NK-92 (cell line): Measurements from ENCODE around the gene ECHDC1.
"Not testable (repeated sequence)": the region's sequence is repeated elsewhere in the genome, so short reads cannot be mapped to it uniquely, and the experiment has no call there.

ENCODE experiments used
- DNase-seq: peaks from one replicate; lab custom pipeline; 2025; ENCODE audit not compliant: unreplicated experiment; lab: John Stamatoyannopoulos, UW

Gene ECHDC1

GRCh38 chr6:127342296-127342945, 988 bp downstream of the ECHDC1 start:
- DNase-seq, result no peak

DNA sequence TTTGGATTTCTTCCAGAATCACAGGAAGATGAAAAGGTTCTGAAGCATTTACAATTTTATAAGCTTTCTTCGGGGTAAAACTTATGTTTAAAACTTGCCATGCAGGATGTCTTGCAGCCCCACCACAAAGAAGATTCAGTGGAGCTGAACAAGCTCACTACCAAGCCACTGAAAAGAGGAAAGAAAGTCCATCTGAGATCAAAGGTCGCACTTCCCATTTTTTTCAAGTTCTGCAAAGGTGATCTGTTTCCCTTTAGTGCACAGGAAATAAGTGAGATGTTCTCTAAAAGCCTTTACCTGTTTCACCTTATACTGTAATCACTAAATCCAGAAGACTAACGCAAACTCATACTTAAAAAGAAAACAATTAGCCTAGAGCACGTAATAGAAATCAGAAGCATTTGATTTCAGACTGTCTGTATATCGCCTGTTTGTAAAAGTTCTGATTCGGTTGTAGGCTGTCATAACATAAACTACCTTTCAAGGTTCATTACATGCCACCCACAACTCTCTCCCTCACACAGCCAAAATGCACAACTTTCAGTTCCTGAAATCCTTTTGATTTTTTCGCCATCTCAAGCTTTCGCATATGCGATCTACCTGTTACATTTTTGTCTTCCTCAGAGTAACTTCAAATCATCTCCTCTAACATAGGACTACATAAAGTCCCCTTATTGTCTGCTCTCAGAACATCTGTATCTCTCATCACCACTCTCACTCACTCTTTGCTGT, 1.8 kb downstream of the ECHDC1 start:
- DNase-seq, result no peak

GRCh38 chr6:127340171-127340570, 3.2 kb downstream of the ECHDC1 start:
- DNase-seq, result no peak

GRCh38 chr6:127338936-127339335, 4.5 kb downstream of the ECHDC1 start:
- DNase-seq, result no peak

DNA sequence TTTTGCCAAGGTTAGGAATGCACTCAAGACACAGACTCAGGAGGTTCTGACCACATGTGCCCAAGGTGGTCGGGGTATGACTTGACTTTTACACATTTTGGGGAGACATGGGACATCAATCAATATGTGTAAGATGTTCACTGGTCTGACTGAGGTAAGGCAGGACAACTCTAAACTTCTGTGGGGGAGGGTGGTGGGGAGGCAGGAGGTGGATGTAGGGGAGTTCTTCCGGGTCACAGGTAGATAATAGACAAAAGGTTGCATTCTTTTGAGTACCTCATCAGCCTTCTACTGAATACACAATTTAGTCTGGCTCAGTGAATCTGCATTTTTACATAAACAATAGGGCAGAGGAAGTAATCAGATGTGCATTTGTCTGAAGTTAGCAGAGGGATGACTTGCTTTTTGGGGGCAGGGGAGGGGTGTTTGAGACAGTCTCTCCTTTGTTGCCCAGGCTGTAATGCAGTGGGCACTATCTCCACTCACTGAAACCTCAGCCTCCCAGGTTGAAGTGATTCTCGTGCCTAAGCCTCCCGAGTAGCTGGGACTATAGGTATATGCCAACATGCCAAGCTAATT, 10.9 kb downstream of the ECHDC1 start:
- no peak for DNase-seq

GRCh38 chr6:127331256-127331655, 12.2 kb downstream of the ECHDC1 start:
- DNase-seq, result not testable (repeated sequence)

- no peak for DNase-seq
Measured at GRCh38 chr6:127328043-127328609, 15.3 kb downstream of the ECHDC1 start.

- no peak for DNase-seq
Measured at GRCh38 chr6:127319686-127320085, 23.7 kb downstream of the ECHDC1 start.

GRCh38 chr6:127317388-127318128, 25.9 kb downstream of the ECHDC1 start:
- no peak for DNase-seq

DNA sequence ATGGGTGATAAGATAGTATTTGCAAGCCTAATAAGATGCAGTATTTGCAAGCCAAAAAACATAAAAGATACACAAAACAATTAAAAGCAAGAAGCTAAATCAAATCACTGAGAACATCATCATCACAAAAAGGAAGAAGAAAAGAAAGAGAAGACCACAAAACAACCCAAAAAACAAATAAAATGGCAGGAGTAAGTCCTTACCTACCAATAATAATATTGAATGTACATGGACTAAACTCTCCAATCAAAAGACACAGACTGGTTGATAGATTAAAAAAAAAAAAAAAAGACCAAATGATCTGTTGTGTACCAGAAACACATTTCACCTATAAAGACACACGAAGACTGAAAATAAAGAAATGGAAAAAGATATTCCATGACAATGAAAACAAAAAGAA, 37.7 kb downstream of the ECHDC1 start:
- no peak for DNase-seq

GRCh38 chr6:127303917-127304316, 39.5 kb downstream of the ECHDC1 start:
- no peak for DNase-seq

DNA sequence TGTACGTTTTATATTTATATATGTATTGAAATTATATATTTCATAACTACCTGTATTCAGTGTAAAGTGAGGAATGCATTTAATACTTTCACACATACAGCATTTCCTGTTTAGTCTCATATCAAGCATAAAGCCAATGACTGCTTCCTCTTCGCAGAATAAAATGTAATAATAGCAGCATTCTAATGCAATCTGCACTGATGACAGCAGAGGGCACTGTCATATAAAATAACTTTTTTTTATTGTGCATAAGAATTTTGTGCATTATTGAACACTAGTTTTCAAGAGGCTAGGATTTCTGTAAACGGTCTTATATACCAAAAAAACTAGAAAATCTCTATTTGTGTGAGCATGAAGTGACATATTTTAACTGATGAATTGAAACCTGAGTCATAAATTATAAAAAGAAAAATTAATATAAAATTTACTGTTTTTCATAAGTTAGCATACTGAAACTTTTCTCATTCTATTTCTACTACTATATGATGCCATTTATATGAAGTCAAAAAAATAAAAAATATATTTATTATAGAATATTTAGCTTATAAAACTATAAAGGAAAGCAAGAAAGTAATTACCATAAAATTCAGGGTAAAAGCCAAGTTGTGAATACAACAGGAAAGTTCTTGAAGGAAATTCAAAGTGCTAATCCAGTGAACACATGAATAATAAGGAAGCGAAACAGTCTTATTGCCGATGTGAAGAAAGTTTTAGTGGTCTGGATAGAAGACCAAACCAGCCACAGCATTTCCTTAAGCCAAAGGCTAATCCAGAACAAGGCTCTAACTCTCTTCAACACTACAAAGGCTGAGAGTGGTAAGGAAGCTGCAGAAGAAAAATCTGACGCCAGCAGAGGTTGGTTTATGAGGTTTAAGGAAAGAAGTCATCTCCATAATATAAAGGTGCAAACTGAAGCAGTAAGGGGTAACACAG, 40.4 kb downstream of the ECHDC1 start:
- DNase-seq, result no peak

DNA sequence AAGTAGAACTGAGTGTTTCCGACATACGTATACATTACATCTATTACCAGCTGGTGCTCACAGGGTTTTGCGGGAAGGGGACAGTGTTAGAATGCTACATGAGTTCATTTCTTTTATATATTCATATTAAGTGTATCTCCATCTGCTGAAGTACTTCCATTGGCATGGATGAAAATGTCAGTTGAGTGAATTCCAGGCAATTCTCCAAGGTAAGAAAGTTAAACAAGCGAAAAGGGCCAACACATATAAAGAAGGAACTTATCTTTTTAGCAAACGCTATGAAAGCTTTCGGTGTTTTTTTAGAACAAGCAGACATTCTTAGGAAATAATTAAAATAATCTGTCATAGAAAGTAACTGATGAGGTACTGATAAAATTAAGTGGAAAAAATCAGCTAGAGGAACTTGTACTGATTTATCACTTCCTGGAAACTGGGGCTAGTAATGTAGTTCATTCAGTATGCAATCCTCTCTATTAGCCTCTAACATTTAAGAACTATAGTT, 42.2 kb downstream of the ECHDC1 start:
- no peak for DNase-seq

GRCh38 chr6:127300411-127300810, 43.0 kb downstream of the ECHDC1 start:
- DNase-seq, result no peak

DNA sequence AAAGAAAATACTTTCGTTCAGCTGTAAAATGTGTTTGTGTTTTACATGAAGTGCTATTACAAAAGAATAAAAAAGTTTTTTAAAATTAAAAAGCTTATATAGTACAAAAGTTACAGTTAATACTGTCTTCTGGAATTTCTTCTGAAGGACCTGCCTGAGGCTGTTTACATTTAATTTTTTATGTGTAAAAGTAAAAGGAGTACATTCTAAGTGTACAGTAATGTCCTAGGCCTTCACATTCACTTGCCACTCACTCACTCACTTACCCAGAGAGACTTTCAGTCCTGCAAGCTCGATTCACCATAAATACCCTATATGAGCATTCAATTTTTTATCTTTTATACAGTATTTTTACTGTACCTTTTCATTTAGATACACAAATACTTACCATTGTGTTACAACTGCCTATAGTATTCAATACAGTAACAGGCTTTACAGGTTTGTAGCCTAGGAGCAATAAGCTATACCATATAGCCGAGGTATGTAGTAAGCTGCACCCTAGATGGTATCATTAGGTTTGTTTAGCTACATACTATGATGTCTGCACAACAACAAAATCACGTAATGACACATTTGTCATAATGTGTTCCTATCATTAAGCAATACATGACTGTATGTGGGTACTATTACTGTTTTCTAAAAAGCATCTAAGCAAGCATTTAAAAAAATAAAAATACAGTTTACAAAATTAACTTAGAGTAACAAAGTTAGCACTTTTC, 43.7 kb downstream of the ECHDC1 start:
- DNase-seq, result no peak

- no peak for DNase-seq
Measured at GRCh38 chr6:127298475-127298874, 44.9 kb downstream of the ECHDC1 start.

- no peak for DNase-seq
Measured at GRCh38 chr6:127297502-127298070, 45.8 kb downstream of the ECHDC1 start.

GRCh38 chr6:127291495-127291894, 51.9 kb downstream of the ECHDC1 start:
- no peak for DNase-seq
